T-helper 2 cell treated with Interferon-gamma antibody and Interleukin-4, amounts not matched to agents 100 ng/mL and 5 ng/mL, for 36 hours (primary cell): ENCODE measurements around the gene SMYD2. TPM values are rescaled to one million over a fixed set of nuclear protein-coding genes. Genes with fewer than 3 reads are reported as not detected.

Source experiments
- intact Hi-C: fragments of 100-400 bp; cut with micrococcal nuclease; formaldehyde crosslinking; loops from one replicate; pipeline ENCODE4 v1.15.1; 2023
- total RNA-seq: library from RNA; stranded (reverse); gene quantifications from 2 replicates; pipeline ENCODE4 v1.2.3, GENCODE V29; 2022

The SMYD2 gene
- total RNA-seq, 1 donor from 2014 or later: 46.9 TPM

DNA sequence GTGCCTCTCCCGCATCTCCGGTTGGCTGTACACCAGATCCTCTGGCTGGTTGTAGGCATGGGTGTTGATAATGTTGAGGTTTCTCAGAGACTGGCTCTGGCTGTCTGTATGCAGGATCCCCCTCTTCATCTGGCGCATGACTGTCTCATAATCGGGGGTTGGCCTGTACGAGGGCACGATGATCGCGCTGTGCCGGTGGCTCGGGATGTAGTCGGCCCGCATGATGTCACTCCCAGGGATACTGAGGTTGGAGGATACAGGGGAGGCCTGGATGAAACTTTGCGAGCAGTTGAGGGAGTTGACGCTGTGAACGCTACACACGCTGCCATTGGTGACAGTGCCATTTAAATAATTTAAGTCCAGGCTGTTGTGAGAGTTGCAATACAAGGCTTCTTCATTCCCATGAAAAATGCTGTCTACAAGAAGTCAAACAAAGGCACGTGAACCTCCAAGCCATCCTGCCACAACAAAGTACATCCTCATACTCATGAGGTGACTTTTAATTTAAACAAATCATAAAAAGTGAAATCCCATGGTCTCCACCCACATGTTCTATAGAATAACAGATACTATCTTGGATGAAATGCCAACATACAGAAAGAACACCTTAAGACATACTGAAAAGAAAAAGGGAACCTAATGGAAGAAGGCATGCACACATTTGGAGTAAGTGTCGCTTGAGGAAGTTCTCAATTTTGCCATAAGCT is 103.6 kb downstream of the SMYD2 start:
- intact Hi-C loops: loop anchor here (5.0 kb wide), 2 partner anchors 52 to 218 kb away; partner anchors contain the start of gene CENPF

DNA sequence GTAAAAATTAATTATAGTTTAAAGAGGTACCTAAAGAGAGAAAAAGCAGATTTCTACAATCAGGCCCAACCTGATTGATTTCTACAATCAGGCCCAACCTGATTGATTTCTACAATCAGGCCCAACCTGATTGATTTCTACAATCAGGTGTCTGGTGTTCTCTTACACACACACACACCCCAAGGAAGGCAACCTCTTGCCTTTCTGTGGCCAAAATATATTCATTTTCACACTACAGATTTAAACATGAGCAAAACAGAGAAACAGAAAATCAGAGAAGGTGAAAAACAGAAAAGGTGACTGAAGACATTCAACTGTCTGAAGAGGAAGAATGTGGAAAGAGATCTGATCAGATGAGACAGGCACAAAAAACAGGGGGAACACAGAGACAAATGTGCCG is 104.5 kb downstream of the SMYD2 start:
- intact Hi-C loops: loop anchor here (5.0 kb wide), 2 partner anchors 53 to 217 kb away; partner anchors contain the start of gene CENPF

DNA sequence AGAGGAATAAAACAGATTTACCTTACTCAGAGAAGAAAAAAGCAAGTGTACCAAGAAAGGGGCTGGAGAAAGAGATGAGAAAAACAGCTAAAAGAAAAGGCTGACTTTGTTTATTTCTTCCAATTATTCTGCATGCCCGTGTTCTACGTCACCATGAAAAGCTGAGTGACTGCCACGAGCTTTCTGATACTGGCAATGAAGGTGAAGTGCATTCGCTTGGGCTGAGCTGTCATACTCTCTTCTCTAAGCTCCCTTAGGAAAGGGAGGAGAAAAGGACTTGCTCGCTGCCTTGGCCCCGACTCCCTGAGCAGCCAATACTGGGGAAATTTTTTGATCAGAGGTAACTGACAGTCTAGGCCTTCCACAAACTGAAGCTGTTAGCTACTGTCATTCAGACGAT is 105.4 kb downstream of the SMYD2 start:
- intact Hi-C loops: loop anchor here (5.0 kb wide), 2 partner anchors 54 to 216 kb away; partner anchors contain the start of gene CENPF
